A549 treated with Hydrocortisone at 1 μM for 4 hours (cell line): ENCODE data around the gene GPR75. TPM values are rescaled to one million over a fixed set of nuclear protein-coding genes. Genes with fewer than 3 reads are reported as not detected.

Experiments used
- total RNA-seq: library from RNA; stranded (reverse); fragments of 200-300 nt; extraction: Qiagen RNA extraction; gene quantifications from 5 replicates; pipeline ENCODE4 v1.2.3, GENCODE V29; 2022

GPR75 gene
- 1.5 to 2.3 TPM (median 1.8 TPM) in 5 replicates for total RNA-seq

GRCh38 chr2:53859206-53860181 is at the start of gene GPR75:
TSS of gene GPR75 (minus strand) at chr2:53859967. CDS start at chr2:53854756, 5,211 bp downstream.

Other genes starting within 250 kb of the GPR75 start
- 11.3 to 18.0 TPM (median 12.9 TPM) in 5 replicates for gene CHAC2, start 92.2 kb downstream of the GPR75 start, total RNA-seq
- 8.7 to 12.7 TPM (median 11.1 TPM) in 5 replicates for gene ASB3, start 73.0 kb downstream of the GPR75 start, total RNA-seq
- gene ERLEC1, start 72.9 kb downstream of the GPR75 start, total RNA-seq, result 50.3 to 71.3 TPM (median 60.2 TPM) in 5 replicates
- gene PSME4, start 111.0 kb upstream of the GPR75 start, total RNA-seq, result 43.4 to 57.2 TPM (median 46.7 TPM) in 5 replicates